ENCODE data around the gene ITGA2B. TPM values are rescaled to one million over a fixed set of nuclear protein-coding genes. Genes with fewer than 3 reads are reported as not detected.

ITGA2B gene
- total and polyA plus RNA-seq, 2 of the 4 experiments (the other 2 are of a cell fraction) = under 0.01 to 0.26 TPM

GRCh38 chr17:44432254-44433157 is 43.1 kb upstream of the ITGA2B start:
- Histone ChIP-seq H2AK9ac (replicated peaks; ENCODE audit: low read depth, low read length, poor library complexity) (no peak overlapping the region), H3K4me1 (ENCODE audit: control insufficient read depth, insufficient read depth, low read length) (no peaks in the 10 kb centered on the region), H2AFZ (replicated peaks; ENCODE audit: low read length, poor library complexity) (no peak overlapping the region), H4K91ac (ENCODE audit: insufficient read depth, low read depth, low read length) (no peak overlapping the region), H2BK20ac (ENCODE audit: low read depth, low read length) (no peak overlapping the region), H3K4me3 (ENCODE audit: insufficient read depth, low read depth, low read length) (no peak overlapping the region), H2BK15ac (ENCODE audit: low read depth, low read length) (no peak overlapping the region), H2BK5ac (ENCODE audit: low read depth, low read length, poor library complexity, severe bottlenecking) (no peak overlapping the region), H3K36me3 (ENCODE audit: control insufficient read depth, insufficient read depth, low read length) (peaks cover 26% of the 10 kb centered on the region), H3K79me1 (ENCODE audit: low read depth in 1 of 2, low read length in 2 of 2) (peaks cover 21 to 28% of the 10 kb centered on the region in 2 experiments), H3K18ac (ENCODE audit: low read depth, low read length) (no peak overlapping the region), H3K9me1 (ENCODE audit: insufficient read depth, low read length) (peaks cover 4% of the 10 kb centered on the region), H3K23ac (ENCODE audit: low read depth, low read length) (no peak overlapping the region), H2AK5ac (ENCODE audit: low read depth, low read length) (no peak overlapping the region), H4K5ac (ENCODE audit: low read depth, low read length) (no peak overlapping the region), H3K4me2 (ENCODE audit: low read depth, low read length) (no peak overlapping the region), H3K4ac (ENCODE audit: low read depth, low read length) (no peak overlapping the region), H2BK120ac (ENCODE audit: low read depth, low read length) (no peak overlapping the region), H3K56ac (ENCODE audit: extremely low read depth, insufficient read depth, low read length) (no peak overlapping the region), H3K9ac (ENCODE audit: low read depth, low read length) (no peak overlapping the region), H3K9me3 (ENCODE audit: control insufficient read depth, insufficient read depth, low read length) (no peaks in the 10 kb centered on the region), H3K27ac (ENCODE audit: insufficient read depth, low read length) (no peak overlapping the region), H4K20me1 (ENCODE audit: insufficient read depth, low read length) (no peaks in the 10 kb centered on the region; the same call in 1 of the 2 replicates), H3K14ac (replicated peaks; ENCODE audit: low read depth, low read length) (no peak overlapping the region), H4K8ac (ENCODE audit: low read depth in 2 of 2, low read length in 2 of 2) (no peak overlapping the region), H3K27me3 (ENCODE audit: control insufficient read depth, insufficient read depth, low read length) (no peaks in the 10 kb centered on the region)
- intact Hi-C loops (cut with micrococcal nuclease) (no loop called here), dilution Hi-C loops (cut with HindIII; ENCODE audit: low sequenced_read_pairs, unreplicated experiment) (no loop called here), in situ Hi-C loops (cut with MboI; ENCODE audit: low sequenced_read_pairs) (no loop called here)
- TF ChIP-seq ELK1 (IDR thresholded peaks at IDR 0.05; ENCODE audit: borderline replicate concordance, low read depth, low read length) = no peak
- no peak for TF ChIP-seq MAFK (IDR thresholded peaks at IDR 0.05; ENCODE audit: low read depth, low read length)
- no peak for TF ChIP-seq POLR2A (IDR thresholded peaks at IDR 0.05; ENCODE audit: low read depth, low read length)
- TF ChIP-seq SMC3 (IDR thresholded peaks at IDR 0.05; ENCODE audit: low read depth, low read length) = no peak
- no peak for TF ChIP-seq CEBPB (IDR thresholded peaks at IDR 0.05; ENCODE audit: low read depth, low read length)
- no peak for TF ChIP-seq MAZ (IDR thresholded peaks at IDR 0.05; ENCODE audit: borderline replicate concordance, low read depth, low read length)
- TF ChIP-seq MXI1 (IDR thresholded peaks at IDR 0.05; ENCODE audit: borderline replicate concordance, low read depth, low read length) = no peak
- TF ChIP-seq USF2 (IDR thresholded peaks at IDR 0.05; ENCODE audit: low read depth, low read length) = no peak
- DNase-seq (no peak), ATAC-seq (ENCODE audit: low read depth) (no peak)
- POLR2A ChIA-PET (ENCODE audit: unreplicated experiment) = no interaction called here
- 94% methylated on average over 2 of the region's 9 CpGs; no CpG with 5 or more reads in 1 of the 2 experiments for WGBS, 2 experiments (ENCODE audit: extremely low coverage in 2 of 2, insufficient read length in 1 of 2)
- CTCF ChIA-PET = no interaction called here
- BruUV-seq (replicated peaks) = no TSS peak
